H1 (cell line): ENCODE measurements around the gene TLR8. TPM values are rescaled to one million over a fixed set of nuclear protein-coding genes. Genes with fewer than 3 reads are reported as not detected.

Experiments
- CTCF ChIA-PET: fragments of 300-600 bp; sonication (Branson Sonifier 250); formaldehyde crosslinking; loops from one replicate; lab custom pipeline; 2021; ENCODE audit not compliant: partially characterized antibody; lab: Charles Lee
- POLR2A ChIA-PET: fragments of 300-600 bp; sonication (Branson Sonifier 250); formaldehyde crosslinking; loops from one replicate; lab custom pipeline; 2021; ENCODE audit warnings: inconsistent platforms; ENCODE audit not compliant: partially characterized antibody; lab: Charles Lee
- DNase-seq, 2 experiments: peaks; one replicate each; pipeline versions ENCODE4 v3.0.0 to v3.0.0-alpha.2; 2010 to 2022; ENCODE audit warnings: low spot score in 2 of 2, low read depth in 1 of 2, mixed read lengths in 1 of 2
- FAIRE-seq: peaks from 2 replicates; lab custom pipeline; 2011; peaks lifted over from hg19 to GRCh38; lab: Jason Lieb, UNC
- H2AFZ ChIP-seq: 2 replicates; pipeline ENCODE4 v1.8.1; 2012; ENCODE audit warnings: low read length, inconsistent platforms
- H2AK5ac ChIP-seq: 2 replicates; pipeline ENCODE4 v1.6.1; 2013; ENCODE audit warnings: low read depth, low read length
- H2BK120ac ChIP-seq: replicated peaks from 2 replicates; pipeline ENCODE3; 2013; ENCODE audit warnings: low read depth, low read length, inconsistent platforms
- H2BK12ac ChIP-seq: 2 replicates; pipeline ENCODE4 v1.6.1; 2013; ENCODE audit warnings: low read depth, low read length
- H2BK15ac ChIP-seq: 2 replicates; pipeline ENCODE4 v1.6.1; 2013; ENCODE audit warnings: low read length
- H2BK20ac ChIP-seq: 2 replicates; pipeline ENCODE4 v1.6.1; 2013; ENCODE audit warnings: low read length
- H2BK5ac ChIP-seq: 2 replicates; pipeline ENCODE4 v1.6.1; 2013; ENCODE audit warnings: low read depth, low read length
- H3K14ac ChIP-seq: 2 replicates; pipeline ENCODE4 v1.6.1; 2013; ENCODE audit warnings: inconsistent platforms; ENCODE audit not compliant: insufficient read length
- H3K18ac ChIP-seq: 2 replicates; pipeline ENCODE4 v1.6.1; 2013; ENCODE audit warnings: low read length; ENCODE audit errors: extremely low read depth
- H3K23ac ChIP-seq: 2 replicates; pipeline ENCODE4 v1.6.1; 2013; ENCODE audit warnings: inconsistent platforms; ENCODE audit not compliant: insufficient read length
- H3K23me2 ChIP-seq: 2 replicates; pipeline ENCODE4 v1.6.1; 2013; ENCODE audit warnings: low read depth, low read length
- H3K27ac ChIP-seq: 2 replicates; pipeline ENCODE4 v1.6.1; 2011; ENCODE audit warnings: low read depth, low read length, inconsistent platforms
- H3K27me3 ChIP-seq, 4 experiments: replicated peaks in 1 of 4; 1 replicate in 1 of 4; 2 replicates in 3 of 4; pipeline versions ENCODE4 v1.6.1 to v1.8.1; 2011 to 2013; ENCODE audit warnings: low read length in 3 of 4, mild to moderate bottlenecking in 3 of 4, inconsistent platforms in 2 of 4, mixed read lengths in 2 of 4, moderate library complexity in 1 of 4; ENCODE audit not compliant: control insufficient read depth in 3 of 4, insufficient read depth in 3 of 4; ENCODE audit errors: extremely low read depth in 1 of 4
- H3K36me3 ChIP-seq, 4 experiments: 2 replicates each; pipeline versions ENCODE4 v1.6.1 to v1.8.1; 2011 to 2013; ENCODE audit warnings: mild to moderate bottlenecking in 4 of 4, low read length in 3 of 4, moderate library complexity in 2 of 4, control low read depth in 1 of 4, inconsistent platforms in 1 of 4; ENCODE audit not compliant: insufficient read depth in 4 of 4, control insufficient read depth in 2 of 4
- H3K4ac ChIP-seq: replicated peaks from 2 replicates; pipeline ENCODE3; 2013; ENCODE audit warnings: low read length, low read depth, mixed read lengths, inconsistent platforms; ENCODE audit not compliant: insufficient read length
- H3K4me1 ChIP-seq, 4 experiments: replicated peaks in 1 of 4; 1 replicate in 1 of 4; 2 replicates in 3 of 4; pipeline versions ENCODE4 v1.6.1 to v1.8.1; 2011 to 2013; ENCODE audit warnings: low read length in 3 of 4, inconsistent platforms in 2 of 4, mixed read lengths in 1 of 4; ENCODE audit not compliant: insufficient read depth in 4 of 4, control insufficient read depth in 3 of 4
- H3K4me2 ChIP-seq, 2 experiments: 2 replicates each; pipeline versions ENCODE4 v1.6.1 to v1.8.1; 2011 to 2013; ENCODE audit warnings: low read depth in 2 of 2, low read length in 2 of 2, control low read depth in 1 of 2, inconsistent platforms in 1 of 2, mild to moderate bottlenecking in 1 of 2; ENCODE audit not compliant: insufficient read depth in 1 of 2
- H3K4me3 ChIP-seq, 4 experiments: fragments of 200-600, 300-600 bp in 1 of 4; sonication (generic), shearing (Covaris generic), sonication (Bioruptor Twin) in 1 of 4; 2 replicates each; pipeline versions ENCODE4 v1.5.1 to v1.8.1; 2011 to 2016; ENCODE audit warnings: low read length in 4 of 4, low read depth in 3 of 4, control low read depth in 2 of 4, inconsistent platforms in 2 of 4, mild to moderate bottlenecking in 2 of 4, mixed read lengths in 1 of 4, moderate library complexity in 1 of 4; ENCODE audit not compliant: insufficient read depth in 2 of 4; ENCODE audit errors: extremely low read depth in 1 of 4
- H3K56ac ChIP-seq: replicated peaks from 2 replicates; pipeline ENCODE3; 2013; ENCODE audit warnings: low read depth, mild to moderate bottlenecking, mixed read lengths, low read length, inconsistent platforms; ENCODE audit not compliant: insufficient read length
- H3K79me1 ChIP-seq: 2 replicates; pipeline ENCODE4 v1.6.1; 2013; ENCODE audit warnings: low read depth, low read length, control low read depth
- H3K79me2 ChIP-seq, 2 experiments: 2 replicates each; pipeline versions ENCODE4 v1.6.1 to v1.8.1; 2012 to 2013; ENCODE audit warnings: low read length in 2 of 2, mild to moderate bottlenecking in 2 of 2, inconsistent platforms in 1 of 2; ENCODE audit not compliant: insufficient read depth in 2 of 2, control insufficient read depth in 1 of 2
- H3K9ac ChIP-seq, 4 experiments: replicated peaks in 1 of 4; 1 replicate in 1 of 4; 2 replicates in 3 of 4; pipeline versions ENCODE4 v1.6.1 to v1.8.1; 2011 to 2013; ENCODE audit warnings: low read depth in 3 of 4, low read length in 3 of 4, control low read depth in 2 of 4, mild to moderate bottlenecking in 2 of 4, moderate library complexity in 2 of 4, inconsistent platforms in 1 of 4; ENCODE audit errors: extremely low read depth in 1 of 4
- H3K9me3 ChIP-seq, 2 experiments: 2 replicates each; pipeline versions ENCODE4 v1.6.1 to v1.8.1; 2012 to 2013; ENCODE audit warnings: mild to moderate bottlenecking in 2 of 2, moderate library complexity in 2 of 2, control low read depth in 1 of 2, inconsistent platforms in 1 of 2, low read depth in 1 of 2, low read length in 1 of 2, mixed read lengths in 1 of 2; ENCODE audit not compliant: insufficient read depth in 2 of 2
- H4K20me1 ChIP-seq, 2 experiments: replicated peaks in 1 of 2; 2 replicates each; pipeline versions ENCODE3 to v1.8.1; 2011 to 2013; ENCODE audit warnings: inconsistent platforms in 2 of 2, low read length in 2 of 2, mild to moderate bottlenecking in 1 of 2; ENCODE audit not compliant: insufficient read depth in 2 of 2, control insufficient read depth in 1 of 2
- H4K5ac ChIP-seq: 2 replicates; pipeline ENCODE4 v1.6.1; 2013; ENCODE audit warnings: low read length, low read depth, mixed read lengths, inconsistent platforms; ENCODE audit not compliant: insufficient read length
- H4K8ac ChIP-seq: 2 replicates; pipeline ENCODE4 v1.8.0; 2013; ENCODE audit warnings: mild to moderate bottlenecking, moderate library complexity, low read length, inconsistent platforms; ENCODE audit not compliant: insufficient read depth; ENCODE audit errors: extremely low read depth
- H4K91ac ChIP-seq: replicated peaks from 2 replicates; pipeline ENCODE3; 2013; ENCODE audit warnings: low read length, mixed read lengths, inconsistent platforms; ENCODE audit not compliant: insufficient read length
- ATF3 ChIP-seq: IDR thresholded peaks from 2 replicates; pipeline ENCODE4 v1.6.1; 2011; ENCODE audit warnings: low read depth, mild to moderate bottlenecking, low read length; ENCODE audit not compliant: insufficient read depth
- CREB1 ChIP-seq: IDR thresholded peaks from 2 replicates; pipeline ENCODE4 v1.6.1; 2012; ENCODE audit warnings: inconsistent platforms
- EP300 ChIP-seq, 2 experiments: IDR thresholded peaks; 1 replicate in 1 of 2; 2 replicates in 1 of 2; pipeline ENCODE4 v1.6.1; 2011 to 2012; ENCODE audit warnings: low read depth in 2 of 2, low read length in 2 of 2, mild to moderate bottlenecking in 2 of 2, borderline replicate concordance in 1 of 2, inconsistent platforms in 1 of 2, moderate library complexity in 1 of 2
- WGBS, 2 experiments: shearing (Covaris generic) in 1 of 2; methylation state at CpG; one replicate each; pipeline versions ENCODE4 v1.1.6 to v1.1.7; 2013 to 2015; ENCODE audit warnings: low lambda C conversion rate in 2 of 2, mixed read lengths in 2 of 2, inconsistent platforms in 1 of 2, low coverage in 1 of 2, missing lambda C conversion rate in 1 of 2; ENCODE audit not compliant: insufficient replicate concordance in 2 of 2, insufficient coverage in 1 of 2, insufficient read length in 1 of 2; ENCODE audit errors: extremely low coverage in 1 of 2, missing lambda C conversion rate in 1 of 2; 5-methylcytosine and 5-hydroxymethylcytosine counted together
- polyA plus RNA-seq, 7 experiments: library from polyadenylated mRNA; depleted of rRNA in 3 of 7; stranded (reverse) in 5 of 7; unstranded in 2 of 7; fragments of >200 nt in 5 of 7; fragments of 200-250 nt in 2 of 7; gene quantifications; 1 replicate in 5 of 7; 2 replicates in 1 of 7; 4 replicates in 1 of 7; pipeline versions ENCODE4 v1.2.1 to v1.2.3, GENCODE V29; 2011 to 2013; ENCODE audit warnings: missing spikeins in 2 of 7, mixed read lengths in 2 of 7
- total RNA-seq: library from RNA; stranded (reverse); fragmentation: NEBNext Ultra II Directional; extraction: Animal tissue kit (Norgen Biotek cat#: 25700); gene quantifications from 2 replicates; pipeline ENCODE4 v1.2.1, GENCODE V29; 2021

The TLR8 gene
- total and polyA plus RNA-seq, 2 of the 8 experiments (the other 6 are each of a cell fraction or from before 2014, with no cell fraction given), result not detected

GRCh38 chrX:12965131-12965940 is 58.9 kb downstream of the TLR8 start:
- no peak overlapping the region for H4K5ac ChIP-seq
- no peak for TF ChIP-seq ATF3
- no peak for TF ChIP-seq EP300 (IDR thresholded peaks at IDR 0.05; ENCODE audit: borderline replicate concordance in 1 of 2, low read depth in 2 of 2, low read length in 2 of 2)
- no peak for TF ChIP-seq CREB1
- TF ChIP-seq, all 59 proteins: peak for 0
- ChIA-PET CTCF (interaction anchor here (0.6 to 1.3 kb wide), 2 partner anchors 15 to 697 kb away, joined by 3 to 4 read pairs; no protein-coding TSS in a partner anchor), POLR2A (interaction anchor here (0.6 to 2.5 kb wide), 4 partner anchors 8 to 12 kb away, joined by 3 to 10 read pairs (median 4); partner anchors contain the start of gene TMSB4X)
- no peak overlapping the region for H3K14ac ChIP-seq
- H3K79me2 ChIP-seq, result no peaks in the 10 kb centered on the region
- H3K23ac ChIP-seq, result no peak overlapping the region
- H3K27ac ChIP-seq, result no peak overlapping the region
- H2BK5ac ChIP-seq, result no peak overlapping the region
- no peak overlapping the region for H2BK120ac ChIP-seq
- no peak overlapping the region for H3K56ac ChIP-seq
- no peaks in the 10 kb centered on the region for H4K20me1 ChIP-seq
- no peak overlapping the region for H4K8ac ChIP-seq
- no peak overlapping the region for H3K9ac ChIP-seq
- DNase-seq (no peak), FAIRE-seq (no peak)
- no peak overlapping the region for H2BK12ac ChIP-seq
- H2BK20ac ChIP-seq, result no peak overlapping the region
- no peak overlapping the region for H2BK15ac ChIP-seq
- H4K91ac ChIP-seq, result no peak overlapping the region
- no peaks in the 10 kb centered on the region for H3K27me3 ChIP-seq
- H3K4me3 ChIP-seq, result no peak overlapping the region
- no peaks in the 10 kb centered on the region for H3K4me1 ChIP-seq
- no peak overlapping the region for H3K4ac ChIP-seq
- no peaks in the 10 kb centered on the region for H3K23me2 ChIP-seq
- no peaks in the 10 kb centered on the region for H3K36me3 ChIP-seq
- 73% methylated on average over 4 of the region's 6 CpGs; no CpG with 5 or more reads in 1 of the 2 experiments for WGBS, 2 experiments
- no peaks in the 10 kb centered on the region for H3K79me1 ChIP-seq
- H2AFZ ChIP-seq, result no peak overlapping the region
- H3K18ac ChIP-seq, result no peak overlapping the region
- H2AK5ac ChIP-seq, result no peak overlapping the region
- no peak overlapping the region for H3K4me2 ChIP-seq
- H3K9me3 ChIP-seq, result peaks cover 0 to 3% of the 10 kb centered on the region in 2 experiments; a peak in 1 of 4 replicates
